NCI-H748 (cell line): ENCODE results near the gene MYZAP.

Experiments used
- DNase-seq: peaks from one replicate; lab custom pipeline; 2025; ENCODE audit not compliant: unreplicated experiment; lab: John Stamatoyannopoulos, UW

MYZAP gene

DNA sequence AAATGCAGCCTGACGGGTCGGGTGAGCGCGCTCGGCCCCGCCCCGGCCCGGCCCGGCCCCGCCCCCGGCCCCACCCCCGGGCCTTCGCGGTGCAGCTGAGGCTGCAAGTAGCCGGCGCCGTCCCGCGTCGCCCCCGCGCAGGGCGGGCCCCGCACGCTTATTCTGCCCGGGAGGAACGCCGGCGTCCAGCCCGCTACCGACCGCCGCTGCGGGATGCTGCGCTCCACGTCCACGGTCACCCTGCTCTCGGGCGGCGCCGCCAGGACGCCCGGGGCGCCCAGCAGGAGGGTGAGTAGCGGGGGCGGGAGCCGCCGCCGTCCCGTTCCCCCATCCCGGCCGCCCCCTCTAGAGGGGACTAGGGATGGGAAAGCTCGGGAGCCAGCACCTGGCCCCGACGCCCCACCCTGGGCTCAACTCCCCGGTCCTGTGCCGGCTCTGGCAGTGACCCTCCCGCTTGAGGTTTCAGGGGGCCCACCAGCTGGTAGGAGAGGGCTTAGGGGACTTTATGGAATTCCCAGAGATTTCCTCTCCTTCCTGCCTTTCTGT is at the start of gene MYZAP:
Gene MYZAP, plus strand, starts transcription at position 83 of the 546 bp plus-strand sequence. Its CDS starts 131 bp downstream, at position 214.
- peak; percentile 31 for DNase-seq

GRCh38 chr15:57542505-57542817 is 49.2 kb upstream of the MYZAP start:
- DNase-seq: no peak

DNA sequence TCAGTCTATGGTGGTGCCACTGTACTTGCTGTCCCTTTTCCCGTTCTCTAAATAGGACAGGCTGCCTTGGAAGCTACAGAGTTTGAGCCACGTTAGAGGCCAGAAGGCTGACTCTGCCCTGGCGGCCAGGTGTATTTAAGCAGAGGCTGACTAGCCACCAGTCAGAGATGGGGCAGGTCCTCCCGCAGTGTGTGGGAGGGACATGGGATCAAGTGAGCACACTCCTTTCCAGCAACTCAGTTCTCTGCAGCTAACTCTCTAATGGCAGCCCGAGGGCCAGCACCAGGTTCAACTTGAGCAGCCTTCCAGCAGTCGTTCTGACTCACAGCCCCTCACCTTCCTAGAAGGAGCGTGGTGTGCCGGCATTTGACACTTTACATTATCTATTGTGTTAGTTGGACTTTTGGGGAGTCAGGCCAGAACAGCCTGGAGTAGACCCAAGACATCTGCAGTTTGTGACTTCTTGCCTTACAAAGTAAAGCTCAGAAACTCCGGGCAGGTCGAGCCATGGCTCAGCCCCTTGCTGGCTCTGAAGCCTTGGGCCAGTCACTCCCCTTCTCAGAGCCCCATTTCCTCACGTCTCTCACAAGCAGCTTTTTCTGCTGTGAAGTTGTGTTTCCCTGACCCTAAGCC is 46.7 kb upstream of the MYZAP start:
- no peak for DNase-seq

- DNase-seq: no peak
Observed at GRCh38 chr15:57545995-57546394, 45.7 kb upstream of the MYZAP start.

DNA sequence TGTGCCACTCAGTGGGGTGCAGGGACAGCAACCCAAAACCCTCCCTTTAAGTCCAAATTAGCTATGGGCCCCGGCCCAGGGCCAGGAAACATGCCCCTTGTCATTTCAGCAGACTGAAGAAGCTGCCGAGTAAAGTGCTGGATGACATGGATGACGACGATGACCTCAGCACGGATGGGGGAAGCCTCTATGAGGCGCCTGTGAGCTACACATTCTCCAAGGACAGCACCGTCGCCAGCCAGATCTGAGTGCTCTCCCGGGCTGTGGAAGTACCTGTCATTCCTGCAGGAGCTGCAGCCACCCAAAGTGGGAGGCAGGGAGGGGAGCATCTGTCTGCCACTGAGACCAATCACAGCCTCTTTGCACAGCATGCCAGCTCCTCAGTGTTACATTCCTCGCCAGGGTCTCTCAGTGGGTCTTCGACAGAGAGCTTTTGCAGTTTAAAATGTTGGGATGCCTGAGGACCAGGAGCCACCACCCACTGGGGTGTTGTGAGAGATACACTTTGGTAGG is 44.4 kb upstream of the MYZAP start:
- DNase-seq: no peak

GRCh38 chr15:57548351-57548750 is 43.4 kb upstream of the MYZAP start:
- no peak for DNase-seq

DNA sequence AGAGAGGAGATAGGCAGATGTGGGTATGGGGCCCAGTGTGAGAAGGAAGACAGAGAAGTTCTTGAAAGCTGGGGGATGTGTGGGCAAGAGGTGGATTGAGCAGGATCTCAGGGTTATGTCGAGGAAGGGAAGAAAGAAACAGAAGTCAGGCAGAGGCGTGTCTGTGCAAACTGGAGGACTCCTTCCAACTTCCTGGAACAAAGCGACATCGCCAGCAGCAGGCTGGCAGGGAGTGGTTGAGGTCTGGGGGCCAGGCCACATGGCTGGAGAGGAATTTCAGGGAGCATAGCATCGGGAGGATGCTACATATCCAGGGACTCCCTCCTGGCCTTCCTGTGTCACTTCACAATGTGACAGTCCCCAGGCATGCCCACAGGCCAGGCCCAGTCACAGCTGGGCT is 42.9 kb upstream of the MYZAP start:
- DNase-seq: no peak

DNA sequence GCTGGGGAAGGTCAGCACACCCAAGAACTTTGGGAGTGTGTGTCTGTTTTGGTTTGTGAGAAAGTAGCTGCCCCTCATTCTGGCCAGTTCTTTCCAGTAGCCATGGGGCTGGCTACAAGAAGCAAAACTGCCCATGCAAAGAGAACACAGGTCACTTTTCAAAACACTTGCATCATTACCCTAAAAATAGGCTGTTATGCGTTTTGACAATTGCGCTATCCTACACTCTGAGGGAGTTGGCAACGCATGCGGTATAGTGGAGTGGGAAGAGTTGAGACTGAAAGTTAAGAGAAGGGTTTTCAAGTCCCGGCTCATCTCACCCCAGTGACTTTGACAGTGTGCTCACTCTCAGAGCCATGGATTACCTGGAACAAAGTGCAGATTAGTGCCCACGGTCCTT is 41.8 kb upstream of the MYZAP start:
- no peak for DNase-seq

DNA sequence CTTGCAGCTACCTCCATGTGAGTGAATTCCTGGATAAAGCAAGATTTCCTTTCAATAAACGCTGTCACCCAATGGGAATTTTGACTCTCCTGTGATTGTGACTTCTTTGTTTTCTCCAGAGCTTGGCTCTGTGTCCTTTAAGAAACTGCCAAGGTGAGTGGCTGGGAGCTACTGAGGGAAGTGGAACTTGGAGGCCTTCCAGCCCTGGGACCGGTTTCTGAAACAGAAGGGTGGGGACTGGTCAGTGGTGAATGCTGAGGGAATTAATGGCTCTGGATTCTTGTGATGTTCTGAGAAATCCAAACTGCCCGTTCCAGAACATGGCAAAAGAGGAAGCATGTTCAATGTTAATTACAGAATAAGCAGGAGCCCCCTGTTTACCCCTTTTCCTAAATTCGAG is 41.1 kb upstream of the MYZAP start:
- DNase-seq: no peak

DNA sequence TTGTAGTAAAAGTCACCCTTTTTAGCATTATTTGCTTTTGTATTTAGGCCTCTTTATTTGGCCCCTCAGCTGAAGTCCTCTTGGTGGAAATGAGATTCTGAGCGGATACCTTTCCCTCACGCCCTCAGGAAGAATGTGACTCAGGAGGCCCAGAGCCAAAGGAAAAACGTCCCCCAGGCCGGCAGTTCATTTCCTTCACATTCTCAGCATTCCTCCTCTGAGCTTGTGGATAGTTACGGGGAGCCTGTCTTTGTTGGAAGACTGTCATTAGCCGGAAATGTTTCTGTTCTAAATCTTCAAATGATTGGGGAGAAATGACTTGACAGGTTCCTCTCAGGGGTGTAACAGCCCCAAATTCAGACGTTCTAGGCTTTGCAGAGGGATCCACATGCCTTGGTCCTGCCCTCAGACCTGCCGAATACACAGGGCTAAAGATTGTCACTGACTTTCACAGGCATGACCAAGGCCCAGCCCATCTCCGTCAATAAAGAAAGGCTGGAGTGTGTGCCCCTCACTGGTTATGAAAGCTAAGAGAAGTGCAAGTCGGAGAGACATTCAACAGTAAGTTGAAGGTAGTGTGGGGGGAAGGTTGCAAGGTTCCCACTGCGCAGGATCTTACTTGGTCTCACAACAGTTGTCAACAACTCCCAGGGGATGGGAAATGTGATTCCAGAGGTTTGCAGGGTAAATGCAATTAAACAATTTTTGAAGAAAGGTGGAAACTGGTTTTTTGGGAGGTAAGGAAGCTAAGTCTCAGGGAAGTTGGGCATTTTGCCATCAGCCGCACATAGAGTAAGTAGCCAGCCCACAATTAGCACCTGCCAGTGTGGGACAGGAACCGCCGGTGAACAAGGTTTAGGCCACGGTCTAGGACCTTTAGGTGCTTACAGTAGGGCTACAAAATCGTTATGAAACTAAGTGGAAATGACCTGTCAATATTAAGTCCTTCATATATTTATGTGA is 39.7 kb upstream of the MYZAP start:
- no peak for DNase-seq

- no peak for DNase-seq
Observed at GRCh38 chr15:57552678-57553334, 38.9 kb upstream of the MYZAP start.

DNA sequence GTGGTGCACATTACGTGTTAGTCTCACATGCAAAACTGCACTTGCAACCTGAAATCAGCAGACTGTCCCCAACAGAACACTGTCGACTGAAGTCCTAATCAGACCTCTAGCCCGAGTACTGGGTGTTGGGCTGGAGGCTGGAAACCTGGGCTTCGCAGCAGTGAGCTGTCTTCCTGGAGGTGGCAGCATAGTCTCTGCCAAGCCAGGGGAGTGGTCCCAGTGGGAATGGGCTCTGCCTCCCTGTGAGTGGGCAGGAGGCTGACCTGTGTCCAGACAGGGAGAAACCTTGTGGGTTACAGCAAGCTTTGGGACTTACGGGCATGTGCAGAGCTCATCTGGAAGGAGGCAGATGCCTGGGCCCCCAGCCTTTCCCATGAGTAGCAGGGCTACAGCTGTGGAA is 38.2 kb upstream of the MYZAP start:
- no peak for DNase-seq

GRCh38 chr15:57554063-57554811 is 37.5 kb upstream of the MYZAP start:
- DNase-seq: no peak

DNA sequence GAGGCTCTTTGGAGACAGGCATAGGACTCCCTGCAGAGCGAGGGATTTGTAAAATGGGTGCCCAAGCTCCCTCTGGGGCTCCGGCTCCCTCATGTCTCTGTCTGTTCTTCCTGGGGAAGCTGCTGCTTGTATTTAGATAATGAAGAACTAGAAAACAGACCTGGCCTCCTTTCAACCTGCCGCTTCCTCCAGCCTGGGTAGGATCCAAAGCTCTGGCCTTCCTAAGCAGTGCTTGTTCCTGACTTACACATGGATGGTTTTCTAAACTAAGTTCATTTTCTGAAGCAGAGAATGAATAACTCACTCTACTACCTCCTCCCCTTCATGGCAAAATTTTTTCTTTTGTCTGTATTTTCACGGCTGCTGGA is 36.9 kb upstream of the MYZAP start:
- DNase-seq: no peak

- no peak for DNase-seq
Observed at GRCh38 chr15:57555270-57555669, 36.4 kb upstream of the MYZAP start.

- no peak for DNase-seq
Observed at GRCh38 chr15:57556040-57556439, 35.7 kb upstream of the MYZAP start.

DNA sequence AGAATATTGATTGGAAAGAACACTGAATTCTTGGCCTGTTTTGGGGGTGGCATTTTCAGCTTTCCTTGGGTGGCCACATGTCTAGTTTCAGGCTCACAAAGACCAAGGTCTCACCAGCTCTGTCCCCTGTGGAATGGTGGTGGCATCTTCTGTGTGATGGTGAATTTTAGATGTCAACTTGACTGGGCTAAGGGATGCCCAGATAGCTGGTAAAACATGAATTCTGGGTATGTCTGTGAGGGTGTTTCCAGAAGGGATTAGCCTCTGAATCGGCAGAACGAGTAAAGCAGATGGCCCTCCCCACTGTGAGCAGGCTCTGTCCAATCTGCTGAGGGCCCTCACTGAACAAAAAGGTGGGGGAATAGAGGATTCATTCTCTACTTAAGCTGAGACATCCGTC is 34.4 kb upstream of the MYZAP start:
- no peak for DNase-seq

DNA sequence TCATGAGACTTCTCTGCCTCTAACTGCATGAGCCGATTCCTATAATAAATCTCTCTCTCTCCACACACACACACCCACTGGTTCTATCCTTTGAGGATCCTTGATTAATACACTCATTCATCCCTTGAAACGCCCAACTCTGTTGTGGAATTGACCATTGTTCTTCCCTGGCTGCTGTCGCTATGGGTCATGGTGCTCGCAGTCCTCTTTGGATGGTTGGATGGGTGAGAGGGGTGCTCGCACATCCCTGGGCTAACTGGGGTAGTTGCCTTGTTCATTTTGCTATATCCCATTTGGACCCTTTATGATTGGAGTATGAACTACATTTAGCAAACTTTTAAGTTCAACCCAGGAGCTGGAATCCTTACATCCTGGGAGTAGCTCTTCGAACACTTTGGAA is 33.9 kb upstream of the MYZAP start:
- DNase-seq: no peak

DNA sequence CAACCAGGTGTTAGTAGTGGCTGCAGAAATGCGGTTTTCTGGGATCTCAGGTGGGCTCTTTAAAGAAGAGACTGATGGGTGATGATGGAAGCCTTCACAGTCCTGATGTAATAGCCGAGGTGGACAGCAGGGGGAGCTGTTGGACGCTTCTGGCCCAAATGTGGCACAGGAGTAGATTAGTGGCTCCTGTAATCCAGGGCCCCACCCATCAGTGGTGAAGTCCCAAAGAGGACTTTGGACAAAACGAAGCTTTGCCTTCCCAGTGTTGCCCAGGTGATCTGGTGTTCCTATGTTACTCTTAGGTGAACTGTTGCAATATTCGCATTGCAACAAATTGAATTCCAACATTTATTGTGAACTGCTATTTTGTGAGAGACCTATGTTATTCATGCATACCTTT is 31.8 kb upstream of the MYZAP start:
- peak; percentile 50 for DNase-seq

DNA sequence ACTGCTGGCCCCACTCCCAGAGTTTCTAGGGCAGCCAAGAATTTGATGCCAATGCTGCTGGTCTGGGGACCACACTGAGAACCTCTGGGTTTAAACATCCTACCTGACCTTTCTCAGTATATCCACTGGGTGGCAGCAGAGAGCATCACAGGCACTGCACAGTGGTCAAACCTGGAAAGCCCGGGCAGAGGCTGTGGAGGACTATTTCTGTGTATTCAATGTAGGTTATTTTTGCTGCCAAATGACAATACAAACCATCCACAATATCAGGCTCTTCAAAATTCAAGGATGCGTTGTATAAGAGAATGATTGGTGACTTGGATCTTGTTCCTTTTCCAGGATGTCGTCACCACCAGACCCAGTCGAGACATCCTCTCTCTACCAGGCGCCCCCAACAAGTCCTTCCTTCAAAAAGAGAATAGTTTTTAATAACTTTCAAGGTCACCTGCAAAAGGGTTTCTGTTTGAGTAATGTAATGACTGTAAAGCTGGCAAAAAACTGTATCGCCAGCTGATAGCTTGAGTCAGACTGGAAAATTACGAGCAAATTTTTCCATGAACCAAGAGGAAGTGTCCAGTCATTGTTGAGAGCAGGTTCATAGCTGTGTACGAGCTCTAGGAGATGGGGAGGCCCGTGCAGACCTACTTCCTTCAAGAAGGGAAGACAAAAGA is 30.5 kb upstream of the MYZAP start:
- peak; percentile 49 for DNase-seq
